ENCODE results near the gene NR2F1. TPM values are rescaled to one million over a fixed set of nuclear protein-coding genes. Genes with fewer than 3 reads are reported as not detected.

The NR2F1 gene
- polyA plus RNA-seq, 1 donor from 2014 or later, result 2.1 TPM

GRCh38 chr5:93603078-93603792 is 20.2 kb downstream of the NR2F1 start:
- TF ChIP-seq EP300 (conservative IDR thresholded peaks at IDR 0.05; ENCODE audit: poor library complexity, severe bottlenecking), result no peak
- Histone ChIP-seq H3K27me3 (ENCODE audit: insufficient read depth, low read depth, low read length) (peaks cover 100% of the 10 kb centered on the region), H3K9me3 (ENCODE audit: low read length) (no peaks in the 10 kb centered on the region), H3K4me2 (ENCODE audit: low read length) (no peak overlapping the region), H4K20me1 (ENCODE audit: insufficient read depth) (no peaks in the 10 kb centered on the region), H2AFZ (ENCODE audit: low read depth, low read length) (no peak overlapping the region), H3K27ac (ENCODE audit: low read length) (no peak overlapping the region), H3K36me3 (ENCODE audit: insufficient read depth, low read length) (no peaks in the 10 kb centered on the region), H3K4me3 (ENCODE audit: low read length) (no peak overlapping the region), H3F3A (ENCODE audit: insufficient read depth, low read length, poor library complexity, severe bottlenecking) (no peaks in the 10 kb centered on the region), H3K9ac (ENCODE audit: low read length) (no peak overlapping the region), H3K79me2 (replicated peaks; ENCODE audit: insufficient read depth, low read length) (no peaks in the 10 kb centered on the region), H3K9me2 (ENCODE audit: insufficient read depth, low read length) (no peaks in the 10 kb centered on the region)

- Histone ChIP-seq H3K27me3 (ENCODE audit: insufficient read depth, low read depth, low read length) (peaks cover 100% of the 10 kb centered on the region), H3K9me3 (ENCODE audit: low read length) (no peaks in the 10 kb centered on the region), H3K79me2 (replicated peaks; ENCODE audit: insufficient read depth, low read length) (no peaks in the 10 kb centered on the region), H3K9me2 (ENCODE audit: insufficient read depth, low read length) (no peaks in the 10 kb centered on the region), H2AFZ (ENCODE audit: low read depth, low read length) (no peak overlapping the region), H3K4me3 (ENCODE audit: low read length) (no peak overlapping the region), H4K20me1 (ENCODE audit: insufficient read depth) (no peaks in the 10 kb centered on the region), H3F3A (ENCODE audit: insufficient read depth, low read length, poor library complexity, severe bottlenecking) (no peaks in the 10 kb centered on the region), H3K36me3 (ENCODE audit: insufficient read depth, low read length) (no peaks in the 10 kb centered on the region), H3K9ac (ENCODE audit: low read length) (no peak overlapping the region), H3K4me2 (ENCODE audit: low read length) (no peak overlapping the region), H3K27ac (ENCODE audit: low read length) (no peak overlapping the region)
- no peak for TF ChIP-seq RAD21 (conservative IDR thresholded peaks at IDR 0.05)
- TF ChIP-seq TAF1 (IDR thresholded peaks at IDR 0.05; ENCODE audit: low read depth), result no peak
- no peak for TF ChIP-seq EP300 (conservative IDR thresholded peaks at IDR 0.05; ENCODE audit: poor library complexity, severe bottlenecking)
- peak; percentile 57 for TF ChIP-seq EZH2 (IDR thresholded peaks at IDR 0.05; ENCODE audit: borderline replicate concordance, insufficient read depth, low read length, poor library complexity, severe bottlenecking)
- no peak for TF ChIP-seq MXI1 (conservative IDR thresholded peaks at IDR 0.05; ENCODE audit: poor library complexity, severe bottlenecking)
- no peak for TF ChIP-seq CTCF (IDR thresholded peaks at IDR 0.05; ENCODE audit: poor library complexity, severe bottlenecking)
Observed at GRCh38 chr5:93603793-93604643, 21.0 kb downstream of the NR2F1 start.

GRCh38 chr5:93604644-93605515 is 21.9 kb downstream of the NR2F1 start:
- Histone ChIP-seq H3K9ac (ENCODE audit: low read length) (no peak overlapping the region), H3K4me2 (ENCODE audit: low read length) (no peak overlapping the region), H3K9me2 (ENCODE audit: insufficient read depth, low read length) (no peaks in the 10 kb centered on the region), H4K20me1 (ENCODE audit: insufficient read depth) (no peaks in the 10 kb centered on the region), H3K4me3 (ENCODE audit: low read length) (no peak overlapping the region), H3K36me3 (ENCODE audit: insufficient read depth, low read length) (no peaks in the 10 kb centered on the region), H3F3A (ENCODE audit: insufficient read depth, low read length, poor library complexity, severe bottlenecking) (no peaks in the 10 kb centered on the region), H3K9me3 (ENCODE audit: low read length) (no peaks in the 10 kb centered on the region), H2AFZ (ENCODE audit: low read depth, low read length) (no peak overlapping the region), H3K27me3 (ENCODE audit: insufficient read depth, low read depth, low read length) (peaks cover 100% of the 10 kb centered on the region), H3K79me2 (replicated peaks; ENCODE audit: insufficient read depth, low read length) (no peaks in the 10 kb centered on the region), H3K27ac (ENCODE audit: low read length) (no peak overlapping the region)
- TF ChIP-seq RAD21 (conservative IDR thresholded peaks at IDR 0.05), result no peak
- peak; percentile 4 for TF ChIP-seq POLR2AphosphoS5 (IDR thresholded peaks at IDR 0.05)
